Measurements from ENCODE around the gene TMEM132D. TPM values are rescaled to one million over a fixed set of nuclear protein-coding genes. Genes with fewer than 3 reads are reported as not detected.

Gene TMEM132D
- total RNA-seq, 1 experiment from 2014 or later = not detected

- ATAC-seq (no peak), DNase-seq (ENCODE audit: low read depth, low spot score) (no peak)
- no TSS peak for BruUV-seq (replicated peaks)
- Histone ChIP-seq H3K9me3 (ENCODE audit: control insufficient read depth, insufficient read depth, low read depth, low read length) (no peaks in the 10 kb centered on the region), H3K4me3 (ENCODE audit: low read depth in 2 of 2, low read length in 2 of 2) (no peak overlapping the region), H3K4me1 (ENCODE audit: control insufficient read depth, insufficient read depth, low read length) (no peaks in the 10 kb centered on the region), H3K27me3 (ENCODE audit: control insufficient read depth, insufficient read depth, low read length) (no peaks in the 10 kb centered on the region), H3K27ac (ENCODE audit: low read length) (no peak overlapping the region), H3K36me3 (ENCODE audit: control insufficient read depth, insufficient read depth, low read length) (no peaks in the 10 kb centered on the region)
- TF ChIP-seq SIN3A (IDR thresholded peaks at IDR 0.05; ENCODE audit: borderline replicate concordance, insufficient read depth, low read depth, low read length) (no peak), CTCF (IDR thresholded peaks at IDR 0.05) (no peak), TCF7L2 (IDR thresholded peaks at IDR 0.05; ENCODE audit: low read depth, low read length) (no peak), REST (IDR thresholded peaks at IDR 0.05; ENCODE audit: insufficient read depth in 1 of 2, low read depth in 2 of 2, low read length in 1 of 2) (no peak), POLR2AphosphoS5 (IDR thresholded peaks at IDR 0.05; ENCODE audit: low read depth, low read length) (no peak)
- POLR2A ChIA-PET = no interaction called here
- intact Hi-C loops (cut with micrococcal nuclease; ENCODE audit: unreplicated experiment) = no loop called here
- CTCF ChIA-PET = no interaction called here
- in situ Hi-C loops (cut with HindIII; ENCODE audit: low pct_unique_long_range_greater_than_20kb, low sequenced_read_pairs) = no loop called here
Measured at GRCh38 chr12:129423041-129423580, 480.7 kb downstream of the TMEM132D start.

- in situ Hi-C loops (cut with HindIII; ENCODE audit: low pct_unique_long_range_greater_than_20kb, low sequenced_read_pairs) = no loop called here
- H3K36me3 ChIP-seq (ENCODE audit: control insufficient read depth, insufficient read depth, low read length) = no peaks in the 10 kb centered on the region
- no TSS peak for BruUV-seq (replicated peaks)
- H3K27ac ChIP-seq (ENCODE audit: low read length) = no peak overlapping the region
- intact Hi-C loops (cut with micrococcal nuclease; ENCODE audit: unreplicated experiment) = no loop called here
- H3K4me3 ChIP-seq (ENCODE audit: low read depth in 2 of 2, low read length in 2 of 2) = no peak overlapping the region
- H3K4me1 ChIP-seq (ENCODE audit: control insufficient read depth, insufficient read depth, low read length) = no peaks in the 10 kb centered on the region
- ATAC-seq = no peak
- H3K27me3 ChIP-seq (ENCODE audit: control insufficient read depth, insufficient read depth, low read length) = no peaks in the 10 kb centered on the region
- CTCF ChIA-PET = no interaction called here
- TF ChIP-seq TCF7L2 (IDR thresholded peaks at IDR 0.05; ENCODE audit: low read depth, low read length) (no peak), CTCF (IDR thresholded peaks at IDR 0.05) (no peak), SIN3A (IDR thresholded peaks at IDR 0.05; ENCODE audit: borderline replicate concordance, insufficient read depth, low read depth, low read length) (no peak), POLR2AphosphoS5 (IDR thresholded peaks at IDR 0.05; ENCODE audit: low read depth, low read length) (no peak), REST (IDR thresholded peaks at IDR 0.05; ENCODE audit: insufficient read depth in 1 of 2, low read depth in 2 of 2, low read length in 1 of 2) (no peak)
- POLR2A ChIA-PET = no interaction called here
- no peaks in the 10 kb centered on the region for H3K9me3 ChIP-seq (ENCODE audit: control insufficient read depth, insufficient read depth, low read depth, low read length)
- DNase-seq (ENCODE audit: low read depth, low spot score) = no peak
Measured at GRCh38 chr12:129413295-129413694, 490.5 kb downstream of the TMEM132D start.
